Stimulated activated CD8-positive, alpha-beta memory T cell treated with anti-CD3 and anti-CD28 coated beads, Interleukin-15, amount 100 ng/mL, for 24 hours (primary cell): ENCODE data around the gene SCNN1G.
"Not testable (repeated sequence)": the region's sequence is repeated elsewhere in the genome, so short reads cannot be mapped to it uniquely, and the experiment has no call there.

ENCODE experiments used
- DNase-seq: peaks from one replicate; pipeline ENCODE4 v3.0.0-alpha.2; 2020; ENCODE audit warnings: low read depth

Gene SCNN1G

DNA sequence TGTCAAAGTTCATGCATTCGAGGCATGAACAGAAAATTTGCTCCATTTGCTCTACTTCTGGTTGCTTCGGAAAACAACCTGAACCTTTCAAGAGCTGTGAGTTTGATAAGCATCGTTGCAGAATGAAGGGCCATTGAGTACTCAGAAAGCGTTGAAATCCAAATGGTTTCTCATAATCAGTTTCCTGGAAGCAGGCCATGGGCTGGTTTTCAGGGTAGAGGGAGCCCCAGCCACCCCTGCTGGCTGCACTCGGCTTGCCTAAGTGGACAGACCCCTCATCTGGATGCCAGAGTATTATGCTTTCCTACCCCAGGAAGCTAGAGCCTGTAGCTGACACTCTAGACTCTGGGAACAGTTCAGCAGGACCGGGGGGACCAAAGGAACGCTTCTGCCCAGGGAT, 24.4 kb downstream of the SCNN1G start:
- DNase-seq = no peak

DNA sequence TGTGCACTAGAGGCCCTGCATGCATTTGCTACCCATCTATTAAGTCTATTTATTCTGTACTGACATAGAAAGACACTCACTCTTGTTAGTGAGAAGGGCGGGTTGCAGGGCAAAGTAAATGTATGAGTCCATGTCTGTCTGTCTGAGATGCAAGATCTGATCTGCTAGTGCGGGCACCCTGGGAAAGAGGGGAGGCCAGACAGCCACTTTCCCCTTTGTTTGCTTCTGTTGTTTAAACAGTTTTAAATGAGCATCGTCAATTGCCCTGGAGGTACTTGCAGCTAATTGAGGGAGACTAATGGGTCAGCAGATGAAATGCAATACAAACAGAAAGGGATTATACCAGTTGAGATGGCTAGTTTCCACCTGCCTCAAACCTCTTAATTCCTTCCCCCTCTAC, 24.9 kb downstream of the SCNN1G start:
- no peak for DNase-seq

DNA sequence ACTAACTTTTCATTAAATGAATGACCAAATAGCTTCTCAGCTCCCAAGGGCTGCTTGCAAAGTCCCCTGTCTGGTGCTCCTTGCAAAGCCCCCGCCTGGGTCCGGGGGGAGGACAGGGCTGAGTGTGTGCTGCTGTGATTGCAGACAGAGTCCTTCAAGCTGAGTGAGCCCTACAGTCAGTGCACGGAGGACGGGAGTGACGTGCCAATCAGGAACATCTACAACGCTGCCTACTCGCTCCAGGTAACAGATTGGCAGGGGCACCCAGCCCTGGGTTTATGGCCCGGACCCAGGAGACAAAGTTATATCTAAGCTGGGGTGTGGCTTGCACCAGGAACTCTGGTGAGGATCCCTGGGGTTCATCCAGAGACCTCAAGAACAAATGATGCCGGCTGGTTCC, 27.1 kb downstream of the SCNN1G start:
- no peak for DNase-seq

DNA sequence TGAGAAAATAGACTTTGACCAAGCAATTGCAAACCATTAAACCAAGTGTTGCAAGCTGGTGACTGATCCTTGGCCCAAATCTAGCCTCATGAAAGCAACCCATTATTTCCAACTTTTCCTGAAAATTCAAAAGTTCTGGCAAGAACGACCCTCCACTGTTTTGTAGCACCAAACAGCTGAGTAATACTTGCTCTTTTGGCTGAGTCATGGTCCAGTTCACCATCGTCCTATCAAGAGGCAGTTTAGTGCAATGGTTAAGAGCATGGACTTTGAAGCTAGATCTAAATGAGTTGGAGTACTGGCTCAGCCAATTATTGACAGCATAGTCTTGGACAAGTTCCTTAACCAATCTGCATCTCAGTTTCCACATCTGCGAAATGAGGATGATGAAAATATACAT, 31.3 kb downstream of the SCNN1G start:
- DNase-seq = no peak

DNA sequence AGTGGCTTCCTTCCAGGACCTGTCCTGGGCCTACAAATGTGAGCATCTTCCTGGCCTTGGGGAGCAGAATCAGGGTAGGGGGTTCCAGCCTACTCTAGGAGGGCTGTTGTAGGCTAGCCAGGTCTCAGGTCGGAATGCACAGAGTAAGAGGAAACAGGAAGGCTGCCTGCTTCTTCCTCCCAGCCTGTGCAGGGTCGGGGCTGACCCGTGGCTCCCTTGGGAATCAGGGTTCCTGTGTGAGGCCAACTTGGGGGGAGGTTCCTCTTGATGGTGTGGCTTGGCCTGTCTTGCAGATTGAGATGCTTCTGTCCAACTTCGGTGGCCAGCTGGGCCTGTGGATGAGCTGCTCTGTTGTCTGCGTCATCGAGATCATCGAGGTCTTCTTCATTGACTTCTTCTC, 32.3 kb downstream of the SCNN1G start:
- no peak for DNase-seq

DNA sequence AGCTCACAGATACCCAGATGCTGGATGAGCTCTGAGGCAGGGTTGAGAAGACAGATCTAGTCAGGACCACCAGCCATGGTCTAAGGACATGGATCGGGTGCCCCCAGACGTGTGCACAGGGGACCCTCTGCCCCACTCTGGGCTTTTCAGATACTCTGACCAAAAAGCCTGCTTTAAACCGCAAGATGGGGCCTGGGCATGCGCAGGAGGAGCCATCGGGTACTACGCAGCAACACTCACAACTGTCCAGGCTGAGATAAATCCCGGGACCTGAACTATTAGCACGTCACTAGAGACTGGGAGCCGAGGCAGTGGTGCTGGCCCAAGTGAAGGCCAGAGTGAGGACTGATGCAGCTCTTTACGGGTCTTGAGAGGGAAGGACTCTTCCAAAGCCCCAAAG, 32.9 kb downstream of the SCNN1G start:
- no peak for DNase-seq

DNA sequence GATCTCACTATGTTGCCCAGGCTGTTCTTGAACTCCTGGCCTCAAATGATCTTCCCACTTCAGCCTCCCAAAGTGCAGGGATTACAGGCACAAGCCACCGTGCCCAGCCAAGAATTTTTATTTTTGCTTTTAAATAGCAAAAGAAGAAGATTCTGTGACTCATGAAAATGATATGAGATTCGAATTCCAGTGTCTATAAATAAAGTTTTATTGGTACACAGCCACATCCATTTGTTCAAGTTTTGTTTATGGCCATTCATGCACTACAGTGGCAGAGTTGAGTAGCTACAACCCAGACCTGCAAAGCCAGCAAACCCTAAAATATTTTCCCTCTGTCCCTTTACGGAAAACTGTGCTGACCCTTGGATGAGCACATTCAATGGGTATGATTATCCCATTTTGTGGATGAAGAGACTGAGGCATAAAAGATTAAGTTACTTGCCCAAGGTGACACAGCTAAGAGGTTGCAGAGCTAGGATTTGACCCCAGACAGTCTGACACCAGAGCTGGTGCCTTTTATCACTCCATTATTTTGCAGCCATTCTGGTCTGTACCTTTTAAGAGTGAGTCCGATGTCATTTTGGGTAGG, 34.2 kb downstream of the SCNN1G start:
- no peak for DNase-seq

DNA sequence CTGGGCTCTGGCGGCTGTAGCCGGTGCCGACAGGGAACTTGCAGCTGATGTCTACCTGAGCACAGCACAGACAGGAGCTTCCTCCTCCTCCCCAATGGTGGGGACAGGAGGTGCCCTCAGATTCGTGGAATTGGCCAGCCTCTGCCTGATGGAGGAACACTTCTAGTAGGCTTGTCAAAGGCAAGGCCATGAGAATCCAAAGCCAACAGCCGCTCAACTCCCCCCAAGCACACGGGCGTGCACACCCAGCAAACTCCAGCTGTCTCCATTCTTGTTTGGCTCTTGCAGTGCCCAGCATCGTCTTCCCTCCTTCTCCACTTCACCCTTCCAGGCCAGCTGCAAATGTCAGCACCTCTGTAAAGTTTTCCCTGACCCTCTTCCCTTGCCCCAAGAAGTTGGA, 35.1 kb downstream of the SCNN1G start:
- DNase-seq = no peak

DNA sequence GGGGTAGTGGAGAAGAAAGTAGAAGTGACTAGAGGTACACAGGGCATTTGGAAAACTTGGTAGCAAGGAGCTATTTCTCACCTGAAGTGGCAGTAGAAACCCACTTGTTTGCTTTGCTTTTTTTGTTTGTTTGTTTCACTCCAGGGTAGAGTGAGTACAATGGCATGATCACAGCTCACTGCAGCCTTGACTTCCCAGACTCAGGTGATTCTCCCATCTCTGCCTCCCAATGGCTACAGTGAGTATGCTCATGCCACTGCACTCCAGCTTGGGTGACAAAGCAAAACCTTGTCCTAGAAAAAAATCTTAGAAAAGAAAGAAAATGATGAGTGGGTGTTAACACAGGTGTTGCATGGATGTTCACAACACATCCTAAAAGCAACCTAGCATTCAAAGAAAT, 40.4 kb downstream of the SCNN1G start:
- no peak for DNase-seq

DNA sequence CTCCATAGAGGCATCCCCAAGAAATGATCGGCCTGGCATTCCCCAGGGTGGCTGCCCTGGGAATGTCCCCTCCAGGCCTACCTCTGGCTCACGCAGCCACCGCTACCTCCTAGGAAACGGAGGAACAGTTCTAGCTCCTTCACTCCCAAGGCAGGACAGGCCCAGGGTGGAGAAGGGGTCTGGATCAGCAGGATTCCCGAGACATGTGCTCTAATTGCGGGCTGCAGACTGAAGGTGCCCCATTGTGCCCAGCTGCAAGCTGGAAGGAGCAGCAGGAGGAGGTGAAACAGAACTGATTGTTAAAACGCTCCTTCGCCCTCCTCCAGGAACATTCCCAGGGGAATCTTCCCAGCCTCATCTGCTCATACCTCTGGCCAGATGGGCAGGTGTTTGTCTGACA, 40.8 kb downstream of the SCNN1G start:
- DNase-seq = no peak

DNA sequence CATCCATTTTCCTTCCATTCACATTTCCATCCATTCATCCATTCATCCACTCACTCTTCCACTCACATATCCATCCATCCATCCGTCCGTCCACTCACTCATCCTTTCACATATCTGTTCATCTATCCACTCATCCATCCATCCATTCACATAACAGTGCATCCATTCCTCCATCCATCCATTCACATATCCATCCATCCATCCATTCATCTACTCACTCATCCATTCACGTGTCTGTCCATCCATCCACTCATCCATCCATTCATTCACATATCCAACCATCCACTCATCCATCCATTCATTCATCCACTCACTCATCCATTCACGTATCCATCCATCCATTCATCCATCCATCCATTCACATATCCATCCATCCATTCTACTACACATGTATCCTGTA, 42.6 kb downstream of the SCNN1G start:
- no peak for DNase-seq

DNA sequence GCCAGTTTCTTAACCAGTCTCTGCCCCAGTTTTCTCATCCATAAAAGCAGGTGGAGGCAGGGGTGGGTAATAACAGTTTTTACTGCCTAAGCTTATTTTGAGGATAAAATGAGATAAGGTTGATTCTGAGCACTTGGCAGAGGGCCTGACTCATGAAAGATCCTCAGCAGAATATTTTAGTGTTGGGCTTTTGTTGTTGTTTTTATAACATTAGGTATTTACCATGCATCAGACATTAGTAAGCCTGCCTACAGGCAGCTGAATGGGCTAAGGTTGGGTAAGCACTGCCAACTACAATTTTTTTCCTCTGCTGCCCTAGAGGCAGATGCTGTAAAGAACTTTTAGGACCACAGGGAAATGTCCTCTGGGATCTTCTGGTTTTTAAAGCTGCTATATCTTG, 43.1 kb downstream of the SCNN1G start:
- no peak for DNase-seq

DNA sequence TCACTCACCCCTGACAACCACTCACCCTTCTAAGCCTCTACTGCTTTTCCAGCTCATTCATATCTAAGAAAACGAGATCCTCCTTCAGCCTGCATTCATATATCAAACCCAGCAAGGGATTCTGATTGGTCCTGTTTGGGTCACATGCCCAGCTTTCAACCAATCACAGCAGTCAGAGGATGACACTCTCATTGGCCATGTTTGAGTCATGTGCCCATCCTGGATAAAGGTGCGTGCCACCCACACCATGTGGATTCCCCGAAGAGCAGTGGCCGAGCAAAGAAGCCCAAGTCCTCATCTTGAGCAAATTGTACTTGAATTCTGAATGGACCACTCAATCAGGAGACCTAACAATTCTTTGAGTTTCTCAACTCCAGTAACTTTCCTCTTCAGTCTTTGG, 45.0 kb downstream of the SCNN1G start:
- DNase-seq = no peak

DNA sequence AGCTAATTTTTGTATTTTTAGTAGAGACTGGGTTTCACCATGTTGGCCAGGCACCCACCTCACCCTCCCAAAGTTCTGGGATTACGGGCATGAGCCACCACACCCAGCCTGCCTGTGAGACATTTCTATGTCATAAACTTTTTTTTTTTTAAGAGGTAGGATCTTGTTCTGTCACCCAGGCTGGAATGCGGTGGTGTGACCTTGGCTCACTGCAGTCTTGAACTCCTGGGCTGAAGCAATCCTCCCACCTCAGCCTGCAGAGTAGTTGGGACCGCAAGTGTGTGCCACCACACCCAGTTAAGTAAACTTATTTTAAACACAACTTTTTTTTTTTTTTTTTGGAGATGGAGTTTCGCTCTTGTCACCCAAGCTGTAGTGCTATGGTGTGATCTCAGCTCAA, 47.2 kb downstream of the SCNN1G start:
- no peak for DNase-seq

DNA sequence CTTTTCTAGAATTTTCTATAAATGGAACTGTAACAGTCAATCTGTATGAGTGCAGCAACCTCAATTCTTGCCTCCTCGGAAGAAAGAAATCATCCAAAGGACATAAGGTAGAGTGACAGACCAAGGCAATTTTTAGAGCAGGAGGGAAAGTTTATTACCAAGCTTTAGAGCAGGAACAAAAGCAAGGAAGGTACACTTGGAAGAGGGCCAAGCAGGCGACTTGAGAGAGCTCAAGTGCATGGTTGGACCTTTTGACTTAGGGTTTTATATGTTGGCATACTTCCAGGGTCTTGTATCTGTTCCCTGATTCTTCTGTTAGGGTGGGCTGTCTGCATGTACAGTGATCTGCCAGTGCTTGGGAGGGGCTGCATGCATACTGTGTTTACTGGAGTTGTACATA, 50.3 kb downstream of the SCNN1G start:
- DNase-seq = no peak

DNA sequence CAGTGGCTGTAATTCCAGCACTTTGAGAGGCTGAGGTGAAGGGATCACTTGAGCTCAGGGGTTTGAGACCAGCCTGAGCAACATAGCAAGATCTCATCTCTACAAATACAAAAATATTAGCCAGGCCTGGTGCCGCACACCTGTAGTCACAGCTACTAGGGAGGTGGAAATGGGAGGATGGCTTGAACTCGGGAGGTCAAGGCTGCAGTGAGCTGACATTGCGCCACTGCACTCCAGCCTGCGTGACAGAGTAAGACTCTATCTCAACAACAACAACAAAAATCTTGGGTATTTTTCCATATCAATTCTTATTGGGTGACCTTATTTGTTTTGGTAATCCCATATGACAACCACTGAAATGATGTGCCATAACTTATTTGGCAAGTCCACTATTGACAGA, 52.6 kb downstream of the SCNN1G start:
- DNase-seq = no peak

DNA sequence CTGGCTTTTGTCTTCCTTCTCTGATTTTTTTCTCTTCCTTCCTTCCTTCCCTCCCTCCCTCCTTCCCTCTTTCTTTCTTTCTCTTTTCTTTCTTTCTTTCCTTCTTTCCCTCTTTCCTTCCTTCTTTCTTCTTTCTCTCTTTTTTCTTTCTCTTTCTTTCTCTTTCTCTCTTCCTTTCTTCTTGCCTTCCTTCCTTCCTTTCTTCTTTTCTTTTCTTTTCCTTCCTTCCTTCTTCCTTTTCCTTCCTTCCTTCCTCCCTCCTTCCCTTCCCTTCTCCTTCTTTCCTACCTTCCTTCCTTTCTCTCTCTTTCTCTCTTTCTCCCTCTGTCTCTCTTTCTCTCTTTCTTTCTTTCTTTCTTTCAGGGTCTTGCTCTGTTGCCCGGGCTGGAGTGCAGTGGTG, 54.4 kb downstream of the SCNN1G start:
- no peak for DNase-seq

DNA sequence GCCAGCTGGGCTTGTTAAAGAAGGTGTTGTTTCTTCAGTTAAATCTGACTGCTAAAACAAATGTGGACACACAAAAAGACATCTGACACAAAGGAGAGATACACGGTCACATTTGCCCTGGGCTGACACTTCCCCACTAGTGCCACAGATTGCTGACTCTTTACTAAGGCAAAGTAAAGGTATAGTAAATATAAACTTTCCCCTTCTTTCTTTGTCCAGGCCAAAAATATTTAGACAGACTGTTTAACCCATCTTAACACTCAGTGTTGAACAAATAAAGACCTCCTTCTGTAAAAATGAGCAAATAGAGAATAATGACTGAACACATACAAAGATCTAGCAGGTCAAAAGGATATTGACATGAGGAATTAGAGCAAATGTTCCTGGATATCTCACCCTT, 58.4 kb downstream of the SCNN1G start:
- DNase-seq = no peak

DNA sequence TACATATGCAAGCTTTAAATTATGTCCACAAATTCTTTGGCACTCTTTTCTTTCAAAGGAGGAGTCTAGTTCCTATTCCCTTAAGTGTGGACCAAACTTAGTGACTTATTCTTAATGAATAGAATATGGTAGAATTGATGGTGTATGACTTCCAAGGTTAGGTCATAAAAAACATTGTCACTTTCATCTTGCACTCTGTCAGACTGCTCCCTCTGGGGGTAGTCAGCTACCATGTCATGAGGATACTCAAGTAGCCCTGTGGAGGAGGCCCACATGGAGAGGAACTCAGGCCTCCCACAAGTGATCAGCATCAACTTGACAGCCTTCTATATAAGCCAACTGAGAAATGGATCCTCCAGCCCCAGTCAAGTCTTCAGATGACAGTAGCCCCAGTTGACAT, 61.6 kb downstream of the SCNN1G start:
- DNase-seq = no peak

DNA sequence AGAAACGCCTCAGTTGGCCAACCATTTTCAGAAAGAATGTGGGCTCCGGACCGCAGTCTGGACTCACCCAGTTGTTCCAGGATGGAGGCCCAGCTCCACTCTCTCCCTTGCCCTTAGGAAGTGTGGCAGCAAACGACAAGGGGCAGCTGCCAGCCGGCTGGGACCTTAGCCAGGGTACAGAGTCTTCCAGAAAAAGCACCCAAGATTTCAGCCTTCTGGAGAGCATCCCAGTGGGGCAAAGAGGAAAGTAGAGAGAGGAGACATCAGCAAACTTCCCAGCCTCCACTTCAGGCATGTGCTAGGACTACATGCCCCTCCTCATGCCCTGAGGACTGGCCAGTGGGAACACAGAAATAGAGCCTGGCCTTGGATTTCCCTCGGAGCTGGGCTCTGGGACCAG, 62.7 kb downstream of the SCNN1G start:
- DNase-seq = no peak

DNA sequence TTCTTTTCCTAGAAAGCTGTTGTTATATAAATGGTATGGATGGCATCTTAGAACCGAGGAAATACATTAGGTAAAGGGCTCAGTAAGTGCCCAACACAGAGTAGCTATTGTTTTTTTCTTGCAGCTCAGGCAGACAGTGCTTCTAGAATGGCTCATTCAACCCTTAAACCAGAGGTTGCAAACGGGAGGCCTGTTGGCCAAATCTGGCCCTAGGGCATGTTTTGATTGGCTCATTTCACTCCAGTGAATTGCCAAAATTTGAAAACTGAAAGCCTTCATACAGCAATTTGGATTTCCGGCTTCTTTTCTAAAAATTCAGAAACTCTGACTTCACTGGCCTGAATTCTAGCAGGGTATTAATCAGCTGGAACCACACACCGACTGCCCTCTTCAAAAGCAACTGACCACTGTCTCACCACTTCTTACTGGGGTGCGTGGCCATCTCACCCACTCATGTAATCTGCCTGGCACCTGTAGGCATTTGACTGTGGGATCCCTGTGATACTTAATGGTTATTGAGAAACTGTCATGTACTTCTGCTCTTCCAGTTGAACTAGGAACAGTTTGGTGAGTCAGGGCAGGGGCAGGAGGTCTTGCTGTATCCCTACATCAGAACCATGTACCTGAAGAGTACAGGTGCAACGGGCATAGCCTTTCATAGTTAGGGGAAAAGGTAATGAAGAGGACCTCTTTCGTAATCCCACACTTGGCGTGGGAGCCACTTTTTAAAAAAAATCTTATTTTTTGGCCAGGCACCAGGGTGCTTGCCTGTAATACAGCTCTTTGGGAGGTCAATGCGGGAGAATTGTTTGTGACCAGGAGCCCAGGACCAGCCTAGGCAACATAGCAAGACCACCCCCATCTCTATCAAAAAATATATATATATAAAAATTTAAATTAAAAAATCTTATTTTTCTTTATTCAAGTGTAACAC, 66.0 kb downstream of the SCNN1G start:
- DNase-seq = no peak

DNA sequence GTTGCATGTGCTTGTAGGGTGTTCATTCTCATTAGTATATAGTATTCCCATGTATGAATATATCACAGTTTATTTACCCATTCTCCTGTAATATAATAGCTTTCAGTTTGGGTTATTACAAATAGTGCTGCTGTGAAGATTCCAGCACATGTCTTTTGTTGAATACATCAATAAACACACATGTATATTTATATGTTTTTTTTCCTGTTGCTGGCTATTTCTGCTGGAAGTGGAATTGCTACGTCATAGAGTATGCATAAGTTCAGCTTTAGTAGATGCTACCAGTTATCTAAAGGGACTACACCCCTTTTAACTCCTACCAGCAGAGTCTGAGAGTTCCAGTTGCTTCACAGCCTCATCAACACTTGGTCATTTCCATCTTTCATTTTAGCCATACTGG, 67.3 kb downstream of the SCNN1G start:
- DNase-seq = no peak

DNA sequence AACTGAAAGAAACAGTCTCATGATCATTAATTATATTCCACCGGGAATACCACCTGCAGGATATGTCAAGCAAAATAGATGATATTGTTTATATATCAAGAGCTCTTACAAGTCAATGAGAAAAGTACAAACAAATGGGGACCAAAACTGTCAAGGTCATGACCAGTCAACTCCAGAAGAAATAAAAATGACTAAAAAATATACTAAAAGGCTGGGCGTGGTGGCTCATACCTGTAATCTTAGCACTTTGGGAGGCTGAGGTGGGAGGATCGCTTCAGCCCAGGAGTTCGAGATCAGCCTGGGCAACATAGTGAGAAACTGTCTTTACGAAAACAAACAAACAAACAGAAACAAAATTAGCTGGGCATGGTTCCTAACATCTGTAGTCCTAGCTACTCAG, 69.8 kb downstream of the SCNN1G start:
- DNase-seq = no peak

DNA sequence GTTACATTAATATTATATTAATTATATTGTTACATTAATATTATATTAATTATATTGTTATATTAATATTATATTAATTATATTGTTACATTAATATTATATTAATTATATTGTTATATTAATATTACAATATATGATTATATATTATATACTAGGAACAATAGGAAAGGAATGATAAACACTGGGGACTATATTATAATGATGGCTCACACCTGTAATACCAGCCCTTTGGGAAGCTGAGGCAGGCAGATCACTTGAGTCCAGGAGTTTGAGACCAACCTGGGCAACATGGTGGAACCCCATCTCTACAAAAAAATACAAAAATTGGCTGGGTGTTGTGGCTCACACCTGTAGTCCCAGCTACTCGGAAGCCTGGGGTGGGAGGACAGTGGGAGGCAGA, 71.1 kb downstream of the SCNN1G start:
- not testable (repeated sequence) for DNase-seq
